GM19193 (cell line): ENCODE results near the gene TMEM41B.

Experiments
- POLR2A ChIP-seq: IDR thresholded peaks from 4 replicates; pipeline ENCODE4 v1.6.1; 2011; ENCODE audit not compliant: insufficient read depth, insufficient read length; ENCODE audit errors: extremely low read depth

The TMEM41B gene

DNA sequence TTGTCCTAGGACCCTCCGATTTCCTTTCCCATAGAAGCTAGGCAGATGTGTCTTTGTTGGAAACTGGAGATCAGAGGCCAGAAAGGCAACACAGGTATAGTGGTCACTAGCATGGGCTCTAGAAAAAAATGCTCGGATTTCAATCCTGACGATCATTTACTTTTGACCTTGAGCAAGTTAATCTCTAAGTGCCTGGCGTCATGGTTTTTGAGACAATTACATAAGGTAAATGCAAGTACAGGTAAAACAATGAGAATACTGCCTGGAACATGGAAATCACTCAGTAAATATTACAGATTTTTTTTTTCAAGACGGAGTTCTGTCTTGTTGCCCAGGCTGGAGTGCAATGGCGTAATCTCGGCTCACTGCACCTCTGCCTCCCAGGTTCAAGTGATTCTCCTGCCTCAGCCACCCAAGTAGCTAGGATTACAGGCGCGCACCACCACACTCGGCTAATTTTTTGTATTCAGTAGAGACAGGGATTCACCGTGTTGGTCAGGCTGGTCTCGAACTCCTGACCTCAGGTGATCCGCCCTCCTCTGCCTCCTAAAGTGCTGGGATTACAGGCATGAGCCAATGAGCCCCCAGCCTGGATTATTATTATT lies 48.2 kb downstream of the TMEM41B start:
- TF ChIP-seq POLR2A: no peak

GRCh38 chr11:9265211-9266131 lies 48.9 kb downstream of the TMEM41B start, which contains the start of gene DENND5A:
Gene DENND5A (minus strand): TSS chr11:9265350. CDS start chr11:9265069, 281 bp downstream.
- TF ChIP-seq POLR2A: peak; percentile 49

GRCh38 chr11:9264316-9265210 lies 49.8 kb downstream of the TMEM41B start:
- no peak for TF ChIP-seq POLR2A

GRCh38 chr11:9263840-9264315 lies 50.5 kb downstream of the TMEM41B start:
- TF ChIP-seq POLR2A: no peak

- TF ChIP-seq POLR2A: no peak
Observed at GRCh38 chr11:9259981-9260837, 54.2 kb downstream of the TMEM41B start.

- no peak for TF ChIP-seq POLR2A
Observed at GRCh38 chr11:9254416-9254815, 60.0 kb downstream of the TMEM41B start.

- TF ChIP-seq POLR2A: no peak
Observed at GRCh38 chr11:9253086-9253485, 61.3 kb downstream of the TMEM41B start.

DNA sequence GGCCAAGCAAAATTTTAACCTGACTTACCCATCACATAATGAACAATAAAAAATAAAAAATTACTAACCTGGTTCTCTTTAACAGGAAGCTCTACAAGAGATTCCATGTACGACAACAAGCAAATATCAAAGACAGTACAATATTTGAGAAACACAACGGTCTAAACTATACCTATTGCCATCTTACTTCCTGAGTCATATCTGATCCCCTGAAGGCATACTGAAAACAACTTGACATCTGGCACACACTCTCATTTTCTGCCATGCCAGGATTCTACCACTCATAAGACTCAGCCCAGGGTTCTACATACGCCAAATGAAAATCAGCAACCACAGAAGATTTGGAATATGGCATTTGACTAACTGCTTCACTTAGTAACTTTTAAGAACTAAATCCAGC lies 63.1 kb downstream of the TMEM41B start:
- no peak for TF ChIP-seq POLR2A

DNA sequence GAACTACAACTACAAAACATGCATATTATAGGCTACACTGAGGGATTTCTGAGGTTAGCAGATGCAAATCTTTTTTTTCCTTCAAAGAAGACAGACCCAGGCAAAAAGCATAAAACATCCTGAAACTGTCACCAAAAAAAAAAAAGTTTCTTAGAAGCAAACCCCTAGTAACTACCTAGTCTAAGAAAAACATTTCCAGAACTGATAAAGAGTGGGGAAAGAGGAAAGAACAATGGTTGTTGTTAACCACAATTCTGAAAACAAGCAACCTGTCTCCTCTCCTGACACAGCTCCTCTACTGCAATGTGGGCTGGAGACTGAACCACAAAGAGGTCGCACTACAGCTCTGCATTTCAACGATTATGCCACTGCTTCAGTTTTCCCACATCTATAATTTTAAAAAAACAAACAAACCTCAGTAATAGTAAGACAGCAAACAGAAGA lies 64.2 kb downstream of the TMEM41B start:
- no peak for TF ChIP-seq POLR2A

DNA sequence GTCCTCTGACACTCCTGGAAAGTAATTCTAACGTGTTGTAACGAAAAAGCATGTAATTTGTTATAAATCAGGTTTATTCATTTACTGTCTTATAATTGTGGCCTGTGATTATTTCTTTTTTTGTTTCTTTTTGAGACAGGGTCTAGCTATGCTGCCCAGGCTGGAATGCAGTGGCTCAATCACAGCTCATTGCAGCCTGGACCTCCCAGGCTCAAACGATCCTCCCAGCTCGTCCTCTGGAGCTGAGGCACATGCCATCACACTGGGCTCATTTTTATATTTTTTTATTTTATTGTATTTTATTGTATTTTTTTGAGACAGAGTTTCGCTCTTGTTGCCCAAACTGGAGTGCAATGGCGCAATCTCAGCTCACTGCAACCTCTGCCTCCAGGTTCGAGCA lies 65.1 kb downstream of the TMEM41B start:
- TF ChIP-seq POLR2A: no peak

GRCh38 chr11:9247863-9248262 lies 66.5 kb downstream of the TMEM41B start:
- TF ChIP-seq POLR2A: no peak

DNA sequence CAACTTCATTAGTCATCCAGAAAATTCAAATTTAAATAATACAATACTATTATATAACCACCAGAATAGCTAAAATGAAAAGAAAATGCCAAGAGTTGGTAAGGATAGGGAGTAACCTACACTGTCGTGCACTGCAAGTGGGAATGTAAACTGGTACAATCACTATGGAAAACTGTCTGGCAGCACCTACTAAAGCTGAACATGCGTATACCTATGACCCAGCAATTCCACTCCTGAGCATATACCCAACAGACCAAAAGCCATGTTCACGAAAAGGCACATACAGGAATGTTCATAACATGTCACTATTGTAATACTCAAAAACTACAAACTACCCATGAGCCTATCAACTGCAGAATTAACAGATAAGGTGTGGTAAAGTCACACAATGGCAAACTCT lies 81.9 kb downstream of the TMEM41B start:
- no peak for TF ChIP-seq POLR2A

DNA sequence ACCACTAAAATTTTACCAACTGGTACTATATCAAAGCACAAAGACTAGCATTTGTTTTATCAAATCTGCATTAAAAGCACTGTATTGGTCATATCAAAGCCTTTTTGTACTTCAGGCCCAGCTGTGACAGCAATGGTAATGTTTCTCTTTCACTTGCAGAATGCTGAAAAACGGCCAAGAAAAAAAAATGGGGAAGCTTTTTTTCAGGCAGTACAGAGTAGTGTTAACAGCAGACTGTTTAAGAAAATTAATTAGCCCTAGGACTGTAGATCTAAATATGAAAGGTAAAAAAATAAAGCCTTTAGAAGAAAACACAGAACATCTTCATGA lies 82.6 kb downstream of the TMEM41B start:
- TF ChIP-seq POLR2A: no peak
